ENCODE results near the gene PPP2R5E. TPM values are rescaled to one million over a fixed set of nuclear protein-coding genes. Genes with fewer than 3 reads are reported as not detected.

Gene PPP2R5E
- total and polyA plus RNA-seq, 11 donors: 6.2 to 44.2 (median 31.3) TPM

DNA sequence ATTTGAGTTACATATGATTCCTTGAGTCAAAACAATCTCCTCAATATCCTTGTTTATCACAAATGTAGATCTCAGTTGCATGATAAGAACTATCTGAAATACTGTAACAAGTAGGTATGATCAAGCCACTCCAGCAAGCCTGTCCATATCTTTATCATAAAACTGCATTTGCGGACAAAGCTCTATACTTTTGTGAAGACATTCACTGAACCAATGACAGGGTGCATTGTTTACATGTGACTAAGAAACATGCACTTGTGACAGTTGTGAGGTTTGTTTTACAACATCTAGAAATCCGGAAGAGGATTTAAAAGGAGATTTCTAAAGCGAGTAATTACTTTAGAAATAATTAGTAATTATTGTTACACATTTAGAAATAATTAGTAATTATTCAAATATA, 111.7 kb downstream of the PPP2R5E start:
- H3K36me3 ChIP-seq: no peaks in the 10 kb centered on the region
- ATAC-seq (no peak), DNase-seq (no peak)
- no peak for TF ChIP-seq POLR2A (IDR thresholded peaks at IDR 0.05)
- TF ChIP-seq, protein P1, sequence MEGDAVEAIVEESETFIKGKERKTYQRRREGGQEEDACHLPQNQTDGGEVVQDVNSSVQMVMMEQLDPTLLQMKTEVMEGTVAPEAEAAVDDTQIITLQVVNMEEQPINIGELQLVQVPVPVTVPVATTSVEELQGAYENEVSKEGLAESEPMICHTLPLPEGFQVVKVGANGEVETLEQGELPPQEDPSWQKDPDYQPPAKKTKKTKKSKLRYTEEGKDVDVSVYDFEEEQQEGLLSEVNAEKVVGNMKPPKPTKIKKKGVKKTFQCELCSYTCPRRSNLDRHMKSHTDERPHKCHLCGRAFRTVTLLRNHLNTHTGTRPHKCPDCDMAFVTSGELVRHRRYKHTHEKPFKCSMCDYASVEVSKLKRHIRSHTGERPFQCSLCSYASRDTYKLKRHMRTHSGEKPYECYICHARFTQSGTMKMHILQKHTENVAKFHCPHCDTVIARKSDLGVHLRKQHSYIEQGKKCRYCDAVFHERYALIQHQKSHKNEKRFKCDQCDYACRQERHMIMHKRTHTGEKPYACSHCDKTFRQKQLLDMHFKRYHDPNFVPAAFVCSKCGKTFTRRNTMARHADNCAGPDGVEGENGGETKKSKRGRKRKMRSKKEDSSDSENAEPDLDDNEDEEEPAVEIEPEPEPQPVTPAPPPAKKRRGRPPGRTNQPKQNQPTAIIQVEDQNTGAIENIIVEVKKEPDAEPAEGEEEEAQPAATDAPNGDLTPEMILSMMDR (IDR thresholded peaks at IDR 0.05): no peak
- no peak overlapping the region for H3K4me3 ChIP-seq
- intact Hi-C loops (cut with DNase I): loop anchor here in 1 of 10 donors (5.0 kb wide), 1 partner anchor 111 kb away; the partner anchor contains the start of gene PPP2R5E
- H3K27ac ChIP-seq: no peak overlapping the region
- H3K9me3 ChIP-seq: no peaks in the 10 kb centered on the region
- H3K27me3 ChIP-seq: no peaks in the 10 kb centered on the region
- H3K4me1 ChIP-seq: peaks cover 0 to 47% (median 27%) of the 10 kb centered on the region in 12 donors
- 64 to 83% (median 74%) methylated on average over 3 of the region's 3 CpGs for WGBS, 4 donors

DNA sequence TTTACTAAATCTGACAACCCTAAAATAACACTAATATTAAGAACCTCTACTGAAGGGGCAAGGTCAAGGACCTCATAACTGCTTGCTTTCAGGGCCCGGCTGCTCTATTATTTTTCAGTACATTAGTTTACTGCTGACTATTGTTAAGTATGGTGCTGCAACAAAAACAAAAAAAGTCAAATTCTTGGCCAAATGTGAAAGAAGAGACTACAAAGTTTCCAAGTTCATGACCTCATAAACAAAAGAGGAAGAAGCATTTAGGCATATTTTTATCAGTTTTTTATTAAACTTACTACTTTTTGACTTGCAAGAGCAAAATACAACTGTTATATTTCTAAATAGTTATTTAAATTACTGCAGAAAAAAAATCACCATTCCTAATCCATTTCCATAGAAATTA, 114.7 kb downstream of the PPP2R5E start:
- TF ChIP-seq, protein P1 (IDR thresholded peaks at IDR 0.05): no peak
- TF ChIP-seq POLR2A (IDR thresholded peaks at IDR 0.05): no peak
- DNase-seq: no peak
- ATAC-seq: no peak
- H3K4me3 ChIP-seq: no peak overlapping the region
- no peaks in the 10 kb centered on the region for H3K36me3 ChIP-seq
- no peak overlapping the region for H3K27ac ChIP-seq
- WGBS, 4 donors: 67 to 84% (median 76%) methylated on average over 1 of the region's 1 CpG
- H3K27me3 ChIP-seq: no peaks in the 10 kb centered on the region
- no peaks in the 10 kb centered on the region for H3K9me3 ChIP-seq
- intact Hi-C loops (cut with DNase I): loop anchor here in 1 of 10 donors (10.0 kb wide), 1 partner anchor 116 kb away; the partner anchor contains the start of gene PPP2R5E
- H3K4me1 ChIP-seq: peaks cover 0 to 33% (median 18%) of the 10 kb centered on the region in 12 donors

DNA sequence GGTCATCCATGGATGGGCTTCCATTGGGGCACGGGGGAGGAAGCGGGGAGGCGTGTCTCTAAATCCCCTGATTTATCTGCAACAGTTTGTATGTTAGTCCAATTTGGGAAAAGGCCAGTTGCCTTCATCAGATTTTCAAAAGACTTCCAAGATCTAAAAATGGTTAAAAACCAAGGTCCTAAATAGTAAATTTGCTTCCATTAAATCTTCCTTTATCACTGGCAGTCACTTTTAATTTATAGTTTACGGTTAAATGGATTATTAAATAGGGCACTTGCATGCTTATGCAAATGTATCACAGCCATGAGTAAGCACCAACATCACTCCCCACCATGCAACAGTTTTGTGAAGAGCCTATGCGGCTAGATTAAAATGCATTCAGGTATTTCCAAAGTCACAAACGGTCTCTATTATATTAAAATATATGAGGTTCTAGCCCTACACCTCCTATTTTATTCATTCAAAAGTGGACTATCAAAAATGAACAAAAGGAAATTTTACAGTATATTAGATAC, 116.3 kb downstream of the PPP2R5E start:
- intact Hi-C loops (cut with DNase I): loop anchor here in 1 of 10 donors (10.0 kb wide), 1 partner anchor 118 kb away; the partner anchor contains the start of gene PPP2R5E
- ATAC-seq: no peak
- no peaks in the 10 kb centered on the region for H3K27me3 ChIP-seq

DNA sequence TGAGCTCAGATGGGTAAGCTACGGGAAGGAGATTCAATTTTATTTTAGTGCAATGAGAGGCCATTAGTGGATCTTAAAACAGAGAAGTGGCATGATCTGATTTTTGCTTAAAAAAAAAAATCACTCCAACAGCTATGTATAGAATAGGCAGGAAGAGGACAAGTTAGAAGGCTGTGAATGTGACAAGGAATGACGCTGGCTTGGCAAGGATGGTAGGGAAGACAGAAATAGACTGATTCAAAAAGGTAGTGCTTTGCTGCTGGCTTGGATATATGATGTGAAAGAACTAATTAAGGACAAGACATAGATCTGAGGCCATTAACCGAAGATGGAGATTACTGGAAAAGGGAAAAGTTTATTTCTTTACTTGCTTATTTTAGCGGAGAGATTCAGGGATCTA, 119.3 kb downstream of the PPP2R5E start:
- Histone ChIP-seq H3K27ac (no peak overlapping the region), H3K27me3 (no peaks in the 10 kb centered on the region), H3K36me3 (peaks cover 0 to 26% (median 12%) of the 10 kb centered on the region in 9 donors), H3K4me1 (peaks cover 0 to 28% (median 9%) of the 10 kb centered on the region in 12 donors), H3K9me3 (no peaks in the 10 kb centered on the region), H3K4me3 (no peak overlapping the region)
- peak in 4 of 5 donors; percentile 11 to 44 (median 30) for DNase-seq
- TF ChIP-seq POLR2A (IDR thresholded peaks at IDR 0.05): no peak
- TF ChIP-seq, protein P1 (IDR thresholded peaks at IDR 0.05): no peak
- intact Hi-C loops (cut with DNase I): loop anchor here in 1 of 10 donors (10.0 kb wide), 1 partner anchor 121 kb away; the partner anchor contains the start of gene PPP2R5E
- WGBS, 4 donors: 59 to 73% (median 70%) methylated on average over 4 of the region's 4 CpGs
- ATAC-seq: peak in 3 of 4 donors; percentile 63 to 78 (median 75)

More for the DNA sequence above, 116.3 kb downstream of the PPP2R5E start:
- Histone ChIP-seq H3K27ac (no peak overlapping the region), H3K4me3 (no peak overlapping the region), H3K4me1 (peaks cover 0 to 32% (median 14%) of the 10 kb centered on the region in 12 donors), H3K36me3 (peaks cover 0 to 2% (median 0%) of the 10 kb centered on the region in 9 donors), H3K9me3 (no peaks in the 10 kb centered on the region)
- no peak for DNase-seq
- TF ChIP-seq, protein P1 (IDR thresholded peaks at IDR 0.05): no peak
- no peak for TF ChIP-seq POLR2A (IDR thresholded peaks at IDR 0.05)
- WGBS, 4 donors: 89 to 94% (median 93%) methylated on average over 6 of the region's 6 CpGs
